ENCODE measurements around the gene CCNY. TPM values are rescaled to one million over a fixed set of nuclear protein-coding genes. Genes with fewer than 3 reads are reported as not detected.

The CCNY gene
- total RNA-seq, 1 experiment from 2014 or later = 122 TPM

GRCh38 chr10:35341521-35341920, 5.2 kb downstream of the CCNY start:
- no peak for DNase-seq
- ChIA-PET POLR2A (no interaction called here), CTCF (no interaction called here)
- H3K4me1 Mint-ChIP-seq (ENCODE audit: low read depth, unreplicated experiment) = peaks cover 44% of the 10 kb centered on the region
- Histone ChIP-seq H3K36me3 (ENCODE audit: control insufficient read depth, insufficient read depth, low read length) (no peaks in the 10 kb centered on the region), H3K9me3 (no peaks in the 10 kb centered on the region), H3K4me1 (peaks cover 35% of the 10 kb centered on the region), H3K27me3 (replicated peaks; ENCODE audit: control insufficient read depth, insufficient read depth, low read length) (no peaks in the 10 kb centered on the region), H3K4me3 (ENCODE audit: low read depth, low read length) (no peak overlapping the region)
- H3K36me3 Mint-ChIP-seq (ENCODE audit: insufficient read depth, unreplicated experiment) = peaks cover 9% of the 10 kb centered on the region
- no peak overlapping the region for H3K4me3 Mint-ChIP-seq (ENCODE audit: unreplicated experiment)
- intact Hi-C loops (cut with micrococcal nuclease; ENCODE audit: unreplicated experiment) = no loop called here
- BruUV-seq (replicated peaks) = no TSS peak
- peak overlapping the region; percentile 7 for H3K27ac Mint-ChIP-seq (ENCODE audit: unreplicated experiment)
- no peaks in the 10 kb centered on the region for H3K9me3 Mint-ChIP-seq (ENCODE audit: unreplicated experiment)
- H3K27me3 Mint-ChIP-seq (ENCODE audit: insufficient read depth, unreplicated experiment) = no peaks in the 10 kb centered on the region
- TF ChIP-seq CTCF (IDR thresholded peaks at IDR 0.05; ENCODE audit: insufficient read depth in 1 of 2, low read depth in 1 of 2, low read length in 1 of 2, severe bottlenecking in 1 of 2, unreplicated experiment in 1 of 2) = no peak

GRCh38 chr10:35342183-35342753, 6.0 kb downstream of the CCNY start:
- Mint-ChIP-seq H3K4me1 (ENCODE audit: low read depth, unreplicated experiment) (peaks cover 44% of the 10 kb centered on the region), H3K36me3 (ENCODE audit: insufficient read depth, unreplicated experiment) (peaks cover 9% of the 10 kb centered on the region), H3K4me3 (ENCODE audit: unreplicated experiment) (no peak overlapping the region), H3K9me3 (ENCODE audit: unreplicated experiment) (no peaks in the 10 kb centered on the region), H3K27me3 (ENCODE audit: insufficient read depth, unreplicated experiment) (no peaks in the 10 kb centered on the region), H3K27ac (ENCODE audit: unreplicated experiment) (no peak overlapping the region)
- DNase-seq = no peak
- ChIA-PET POLR2A (no interaction called here), CTCF (no interaction called here)
- Histone ChIP-seq H3K36me3 (ENCODE audit: control insufficient read depth, insufficient read depth, low read length) (no peaks in the 10 kb centered on the region), H3K4me1 (peaks cover 35% of the 10 kb centered on the region), H3K27me3 (replicated peaks; ENCODE audit: control insufficient read depth, insufficient read depth, low read length) (no peaks in the 10 kb centered on the region), H3K4me3 (ENCODE audit: low read depth, low read length) (no peak overlapping the region), H3K9me3 (no peaks in the 10 kb centered on the region)
- BruUV-seq (replicated peaks) = no TSS peak
- intact Hi-C loops (cut with micrococcal nuclease; ENCODE audit: unreplicated experiment) = no loop called here
- no peak for TF ChIP-seq CTCF (IDR thresholded peaks at IDR 0.05; ENCODE audit: insufficient read depth in 1 of 2, low read depth in 1 of 2, low read length in 1 of 2, severe bottlenecking in 1 of 2, unreplicated experiment in 1 of 2)

- no peaks in the 10 kb centered on the region; the same call in 1 of the 2 replicates for H3K36me3 ChIP-seq (ENCODE audit: control insufficient read depth, insufficient read depth, low read length)
- H3K9me3 Mint-ChIP-seq (ENCODE audit: unreplicated experiment) = no peaks in the 10 kb centered on the region
- peaks cover 25% of the 10 kb centered on the region for H3K4me1 ChIP-seq
- DNase-seq = no peak
- no peak overlapping the region for H3K4me3 Mint-ChIP-seq (ENCODE audit: unreplicated experiment)
- H3K27ac Mint-ChIP-seq (ENCODE audit: unreplicated experiment) = no peak overlapping the region
- CTCF ChIA-PET = no interaction called here
- no peak overlapping the region for H3K4me3 ChIP-seq (ENCODE audit: low read depth, low read length)
- TF ChIP-seq CTCF (IDR thresholded peaks at IDR 0.05; ENCODE audit: insufficient read depth in 1 of 2, low read depth in 1 of 2, low read length in 1 of 2, severe bottlenecking in 1 of 2, unreplicated experiment in 1 of 2) = no peak
- intact Hi-C loops (cut with micrococcal nuclease; ENCODE audit: unreplicated experiment) = no loop called here
- POLR2A ChIA-PET = no interaction called here
- H3K36me3 Mint-ChIP-seq (ENCODE audit: insufficient read depth, unreplicated experiment) = peaks cover 9% of the 10 kb centered on the region
- no peaks in the 10 kb centered on the region for H3K27me3 ChIP-seq (replicated peaks; ENCODE audit: control insufficient read depth, insufficient read depth, low read length)
- H3K4me1 Mint-ChIP-seq (ENCODE audit: low read depth, unreplicated experiment) = peaks cover 41% of the 10 kb centered on the region
- H3K27me3 Mint-ChIP-seq (ENCODE audit: insufficient read depth, unreplicated experiment) = no peaks in the 10 kb centered on the region
- H3K9me3 ChIP-seq = no peaks in the 10 kb centered on the region
- no TSS peak for BruUV-seq (replicated peaks)
Observed at GRCh38 chr10:35343739-35344138, 7.4 kb downstream of the CCNY start.

Measured in Caco-2 (cell line).